Thymus (tissue), 11 donors: Measurements from ENCODE around the gene FRG2. TPM values are rescaled to one million over a fixed set of nuclear protein-coding genes. Genes with fewer than 3 reads are reported as not detected.
"Not testable (repeated sequence)": the region's sequence is repeated elsewhere in the genome, so short reads cannot be mapped to it uniquely, and the experiment has no call there.

Source experiments
- DNase-seq, 9 donors: peaks; one replicate each; pipeline ENCODE4 v3.0.0-alpha.2; 2013; ENCODE audit warnings: low spot score in 9 of 9, low read depth in 6 of 9, missing footprints in 1 of 9
- H3K27ac ChIP-seq, 2 donors: one replicate each; pipeline ENCODE4 v1.5.1; 2013; ENCODE audit warnings: control low read depth in 1 of 2, low read depth in 1 of 2, low read length in 1 of 2, mild to moderate bottlenecking in 1 of 2, moderate library complexity in 1 of 2
- H3K27me3 ChIP-seq, 2 donors: one replicate each; pipeline ENCODE4 v1.5.1; 2013; ENCODE audit warnings: low read length in 1 of 2; ENCODE audit not compliant: control insufficient read depth in 2 of 2, insufficient read depth in 1 of 2
- H3K36me3 ChIP-seq, 2 donors: one replicate each; pipeline ENCODE4 v1.5.1; 2013; ENCODE audit warnings: low read length in 1 of 2, mild to moderate bottlenecking in 1 of 2, moderate library complexity in 1 of 2; ENCODE audit not compliant: control insufficient read depth in 2 of 2, insufficient read depth in 2 of 2
- H3K4me1 ChIP-seq, 2 donors: one replicate each; pipeline ENCODE4 v1.5.1; 2013; ENCODE audit warnings: low read length in 2 of 2; ENCODE audit not compliant: control insufficient read depth in 2 of 2, insufficient read depth in 2 of 2
- H3K4me3 ChIP-seq, 2 donors: one replicate each; pipeline ENCODE4 v1.5.1; 2013; ENCODE audit warnings: low read length in 2 of 2, control low read depth in 1 of 2, mild to moderate bottlenecking in 1 of 2
- H3K9me3 ChIP-seq, 2 donors: one replicate each; pipeline ENCODE4 v1.5.1; 2013; ENCODE audit warnings: low read length in 1 of 2, mild to moderate bottlenecking in 1 of 2; ENCODE audit not compliant: control insufficient read depth in 2 of 2, insufficient read depth in 1 of 2
- WGBS: extraction: QIAGEN DNeasy Blood & Tissue Kit; methylation state at CpG from one replicate; pipeline ENCODE4 v1.1.7; 2013; 5-methylcytosine and 5-hydroxymethylcytosine counted together
- polyA plus RNA-seq: library from polyadenylated mRNA; stranded (reverse); fragments of 200-250 nt; gene quantifications from one replicate; pipeline ENCODE4 v1.2.3, GENCODE V29; 2013
- total RNA-seq: library from RNA; stranded (reverse); fragments of 120-200 nt; gene quantifications from one replicate; pipeline ENCODE4 v1.2.4, GENCODE V29; 2013
- donor health status: healthy.

Gene FRG2
- total and polyA plus RNA-seq, 2 donors = 0.05 TPM; not detected in 1

GRCh38 chr4:190031264-190031663 is 4.2 kb upstream of the FRG2 start:
- 40% methylated on average over 3 of the region's 5 CpGs for WGBS

DNA sequence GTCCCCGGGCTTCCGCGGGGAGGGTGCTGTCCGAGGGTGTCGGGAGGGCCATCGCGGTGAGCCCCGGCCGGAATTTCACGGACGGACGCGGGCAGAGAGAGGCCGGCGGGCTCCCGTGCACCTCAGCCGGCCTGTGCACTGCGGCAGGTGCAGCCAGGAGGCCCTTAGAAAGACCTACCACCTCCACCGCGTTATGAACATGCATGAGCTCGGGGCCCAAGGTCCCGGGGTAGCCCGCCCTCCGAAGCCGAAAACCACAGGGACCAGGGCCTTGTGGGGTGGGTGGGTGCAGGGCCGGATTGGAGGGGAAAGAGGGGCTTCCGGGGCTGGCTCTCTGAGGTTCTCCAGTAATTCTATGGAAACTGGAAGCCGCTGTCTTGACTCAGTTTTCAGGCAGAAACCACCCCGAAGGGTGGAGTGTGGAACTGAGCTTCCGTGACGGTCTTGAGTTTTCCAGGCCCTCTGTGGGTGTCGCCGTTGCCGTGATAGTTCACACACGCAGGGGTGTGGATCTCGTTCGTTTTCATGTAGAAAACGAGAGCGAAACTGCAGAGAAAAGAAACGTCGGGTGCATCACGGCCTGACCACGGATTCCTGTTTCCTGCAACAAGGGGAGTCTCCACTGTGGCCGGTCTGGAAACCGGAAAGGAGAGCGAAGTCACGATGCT is 4.3 kb downstream of the FRG2 start:
- 23% methylated on average over 37 of the region's 47 CpGs for WGBS
- DNase-seq = not testable (repeated sequence)

More at GRCh38 chr4:190031264-190031663, 4.2 kb upstream of the FRG2 start:
- H3K27ac ChIP-seq, H3K9me3 ChIP-seq, H3K36me3 ChIP-seq, H3K27me3 ChIP-seq, DNase-seq, H3K4me3 ChIP-seq, H3K4me1 ChIP-seq: not testable (repeated sequence)

DNA sequence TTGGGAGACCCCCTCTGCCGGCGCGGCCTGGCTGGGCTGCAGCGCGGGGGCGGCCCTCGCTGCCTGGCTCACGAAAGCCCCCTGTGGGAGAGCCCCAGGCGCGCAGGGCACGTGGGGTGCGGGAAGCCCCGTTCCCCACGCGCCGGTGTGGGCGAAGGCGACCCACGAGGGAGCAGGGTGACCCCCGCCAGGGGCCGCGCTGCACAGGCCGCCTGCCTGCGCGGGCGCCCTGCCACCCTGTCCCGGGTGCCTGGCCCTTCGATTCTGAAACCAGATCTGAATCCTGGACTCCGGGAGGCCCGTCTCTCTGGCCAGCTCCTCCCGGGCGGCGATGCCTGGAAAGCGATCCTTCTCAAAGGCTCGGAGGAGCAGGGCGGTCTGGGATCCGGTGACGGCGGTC is 5.1 kb downstream of the FRG2 start:
- not testable (repeated sequence) for DNase-seq, H3K27ac ChIP-seq, H3K4me3 ChIP-seq, H3K36me3 ChIP-seq, H3K4me1 ChIP-seq
- Histone ChIP-seq H3K9me3 (peaks cover 3 to 13% of the 10 kb centered on the region in 2 donors), H3K27me3 (peaks cover 35 to 56% of the 10 kb centered on the region in 2 donors)
- WGBS = 49% methylated on average over 17 of the region's 39 CpGs

More for the DNA sequence above, 4.3 kb downstream of the FRG2 start:
- not testable (repeated sequence) for H3K4me3 ChIP-seq, H3K9me3 ChIP-seq, H3K36me3 ChIP-seq, H3K4me1 ChIP-seq, H3K27ac ChIP-seq
- peaks cover 28 to 48% of the 10 kb centered on the region in 2 donors for H3K27me3 ChIP-seq

DNA sequence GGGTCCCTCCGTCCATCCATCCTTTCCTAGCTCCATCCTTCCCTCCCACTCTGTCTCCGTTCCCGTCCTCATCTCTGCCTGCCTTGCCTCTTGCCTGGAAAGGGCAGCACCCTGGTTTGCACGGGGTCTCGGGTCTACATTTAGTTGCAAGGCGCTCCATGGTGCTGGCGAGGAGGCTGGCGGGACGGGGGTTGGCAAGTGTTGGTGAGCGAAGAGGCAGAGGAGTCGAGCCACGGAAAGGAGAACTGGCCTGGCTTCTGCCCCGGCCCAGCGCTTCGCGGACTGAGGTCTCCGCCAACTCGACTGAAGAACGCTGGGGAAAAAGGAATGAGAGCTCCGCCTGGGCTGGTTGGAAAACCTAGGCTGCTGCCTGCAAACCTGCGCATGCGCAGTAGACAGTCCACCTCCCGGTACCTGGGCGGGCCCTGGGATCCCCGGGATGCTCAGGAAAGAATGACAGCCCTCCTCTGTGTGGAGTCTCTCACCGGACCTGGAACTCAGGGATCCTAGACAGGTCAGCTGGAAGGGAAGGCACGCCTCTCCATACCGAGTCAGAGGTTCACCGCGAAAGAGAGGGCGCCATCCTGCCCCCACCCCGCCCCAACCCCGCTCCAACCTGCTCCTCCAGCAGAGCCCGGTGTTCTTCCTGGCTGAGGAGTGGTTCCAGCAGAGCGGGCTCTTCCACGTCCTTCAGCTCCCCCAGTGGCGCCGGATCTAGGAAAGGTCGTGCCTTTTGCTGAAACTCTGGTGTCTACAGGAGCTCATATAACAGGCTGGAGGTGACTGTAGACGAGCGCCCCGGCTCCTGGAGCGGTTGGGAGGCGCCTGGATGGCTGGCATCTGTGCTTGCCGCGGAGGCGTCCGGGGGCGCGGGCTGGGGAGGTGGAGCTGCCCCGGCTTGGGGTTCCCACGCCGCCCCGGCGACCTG is 6.0 kb downstream of the FRG2 start:
- Histone ChIP-seq H3K4me1 (no peaks in the 10 kb centered on the region), H3K9me3 (peaks cover 3 to 15% of the 10 kb centered on the region in 2 donors), H3K27ac (no peak overlapping the region), H3K4me3 (no peak overlapping the region), H3K36me3 (no peaks in the 10 kb centered on the region), H3K27me3 (peaks cover 45 to 65% of the 10 kb centered on the region in 2 donors)
- DNase-seq = no peak
- WGBS = 9% methylated on average over 55 of the region's 55 CpGs

- H3K27ac ChIP-seq, H3K4me3 ChIP-seq, H3K4me1 ChIP-seq, H3K36me3 ChIP-seq, DNase-seq: not testable (repeated sequence)
- 26% methylated on average over 29 of the region's 29 CpGs for WGBS
- H3K27me3 ChIP-seq = peaks cover 54 to 73% of the 10 kb centered on the region in 2 donors
- H3K9me3 ChIP-seq = peaks cover 6 to 15% of the 10 kb centered on the region in 2 donors
Measured at GRCh38 chr4:190019859-190020463, 7.1 kb downstream of the FRG2 start.

- 11% methylated on average over 57 of the region's 57 CpGs for WGBS
- Histone ChIP-seq H3K9me3 (peaks cover 6 to 15% of the 10 kb centered on the region in 2 donors), H3K4me3 (no peak overlapping the region), H3K36me3 (no peaks in the 10 kb centered on the region), H3K27ac (no peak overlapping the region), H3K27me3 (peaks cover 58 to 81% of the 10 kb centered on the region in 2 donors), H3K4me1 (no peaks in the 10 kb centered on the region)
- no peak for DNase-seq
Measured at GRCh38 chr4:190019023-190019858, 7.8 kb downstream of the FRG2 start.

DNA sequence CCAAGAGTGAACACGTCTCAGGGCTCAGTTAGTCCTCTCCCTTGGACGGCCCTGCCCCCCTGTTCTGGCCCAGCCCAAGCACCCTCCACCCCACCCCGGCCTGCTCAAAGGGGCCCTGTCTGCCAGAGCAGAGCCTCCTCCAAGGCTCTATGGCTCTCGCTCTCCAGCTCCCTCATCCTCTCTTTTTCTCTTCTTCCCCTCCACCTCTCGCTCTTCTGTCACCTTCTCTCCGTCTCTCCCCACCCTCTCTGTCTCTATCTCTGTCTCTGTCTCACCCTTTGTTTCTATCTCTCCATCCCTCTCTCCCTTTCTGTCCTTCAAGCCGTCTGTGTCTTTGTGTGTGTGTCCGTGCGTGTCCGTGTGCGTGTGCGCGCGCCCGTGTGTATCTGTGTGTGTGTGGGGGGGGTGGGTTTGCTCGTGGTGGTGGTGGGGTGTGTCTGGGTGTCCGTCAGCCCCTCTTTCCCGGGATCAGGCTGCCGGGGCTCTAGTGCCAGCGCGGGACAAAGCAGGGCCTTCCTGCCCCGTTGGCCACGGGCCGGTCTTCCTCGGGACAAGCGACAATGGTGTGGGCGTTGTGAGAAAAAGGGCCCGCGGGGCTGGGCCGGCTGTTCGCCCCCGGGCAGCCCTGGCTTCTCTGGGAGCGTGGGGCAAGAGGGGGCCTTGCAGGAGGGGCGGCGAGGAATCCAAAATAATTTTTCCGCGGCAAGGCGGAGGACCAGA is 8.7 kb downstream of the FRG2 start:
- DNase-seq = no peak

More for the DNA sequence above, 8.7 kb downstream of the FRG2 start:
- WGBS = 11% methylated on average over 38 of the region's 38 CpGs
- Histone ChIP-seq H3K36me3 (no peaks in the 10 kb centered on the region), H3K9me3 (peaks cover 6 to 15% of the 10 kb centered on the region in 2 donors), H3K27ac (no peak overlapping the region), H3K4me3 (no peak overlapping the region), H3K4me1 (no peaks in the 10 kb centered on the region), H3K27me3 (peaks cover 58 to 79% of the 10 kb centered on the region in 2 donors)
